GM12878 (cell line): ENCODE measurements around the gene DGLUCY. TPM values are rescaled to one million over a fixed set of nuclear protein-coding genes. Genes with fewer than 3 reads are reported as not detected.

Experiments used
- ATAC-seq: fragments of 200-7000 bp; cut with Tn5 transposase; 3 replicates; pipeline ENCODE4 v1.9.1; 2020; ENCODE audit warnings: mild to moderate bottlenecking, moderate library complexity
- BruUV-seq: library from RNA; stranded (reverse); fragments of 400-500 nt; replicated peaks from 2 replicates; lab custom pipeline; 2021; lab: Mats Ljungman, UMichigan
- CTCF ChIA-PET: fragments of 300-600 bp; sonication (Branson Sonifier 250); formaldehyde crosslinking; extraction: SDS; loops from one replicate; lab custom pipeline; 2021; ENCODE audit warnings: inconsistent platforms; lab: Yijun Ruan, JAX
- POLR2A ChIA-PET: fragments of 350-600 bp; formaldehyde crosslinking; extraction: SDS; loops from one replicate; lab custom pipeline; 2021; ENCODE audit warnings: inconsistent platforms; lab: Charles Lee
- RAD21 ChIA-PET: fragments of 300-600 bp; sonication (Branson Sonifier 250); formaldehyde crosslinking; loops from one replicate; lab custom pipeline; 2023; ENCODE audit warnings: antibody characterized with exemption; ENCODE audit not compliant: unreplicated experiment; lab: Charles Lee
- SMC1A ChIA-PET: fragments of 300-600 bp; sonication (Branson Sonifier 250); formaldehyde crosslinking; loops from one replicate; lab custom pipeline; 2023; ENCODE audit not compliant: unreplicated experiment, uncharacterized antibody; lab: Charles Lee
- DNase-seq: peaks from one replicate; pipeline ENCODE4 v3.0.0-alpha.2; 2011; ENCODE audit warnings: low read depth, low spot score
- FAIRE-seq: peaks from 3 replicates; lab custom pipeline; 2011; peaks lifted over from hg19 to GRCh38; lab: Jason Lieb, UNC
- H2AFZ ChIP-seq: 2 replicates; pipeline ENCODE4 v1.6.0; 2011; ENCODE audit warnings: low read depth, low read length, control low read depth; ENCODE audit not compliant: control insufficient read depth
- H3K27ac ChIP-seq: 2 replicates; pipeline ENCODE4 v1.5.1; 2011; ENCODE audit warnings: control low read depth; ENCODE audit not compliant: control insufficient read depth, insufficient read depth
- H3K27me3 ChIP-seq, 2 experiments: replicated peaks in 1 of 2; 2 replicates each; pipeline versions ENCODE4 v1.6.0 to v1.6.1; 2011; ENCODE audit warnings: low read length in 1 of 2; ENCODE audit not compliant: control insufficient read depth in 2 of 2, insufficient read depth in 2 of 2
- H3K36me3 ChIP-seq, 2 experiments: 2 replicates each; pipeline ENCODE4 v1.5.1; 2011; ENCODE audit warnings: low read length in 1 of 2; ENCODE audit not compliant: control insufficient read depth in 2 of 2, insufficient read depth in 2 of 2
- H3K4me1 ChIP-seq: 2 replicates; pipeline ENCODE4 v1.6.1; 2011; ENCODE audit warnings: mild to moderate bottlenecking, low read length, moderate library complexity, mixed read lengths; ENCODE audit not compliant: control insufficient read depth, insufficient read depth
- H3K4me2 ChIP-seq: 2 replicates; pipeline ENCODE4 v1.6.0; 2011; ENCODE audit warnings: control low read depth; ENCODE audit not compliant: control insufficient read depth, insufficient read depth
- H3K4me3 ChIP-seq: fragments of 200-600 bp; sonication (generic); 2 replicates; pipeline ENCODE4 v1.5.1; 2016
- H3K79me2 ChIP-seq: 2 replicates; pipeline ENCODE4 v1.6.0; 2011; ENCODE audit warnings: low read length; ENCODE audit not compliant: control insufficient read depth, insufficient read depth
- H3K9ac ChIP-seq: 2 replicates; pipeline ENCODE4 v1.8.0; 2011; ENCODE audit warnings: low read length, control low read depth, mixed read lengths; ENCODE audit not compliant: control insufficient read depth, insufficient read depth
- H3K9me3 ChIP-seq: replicated peaks from 3 replicates; pipeline ENCODE4 v1.5.1; 2011; ENCODE audit warnings: mild to moderate bottlenecking, low read length; ENCODE audit not compliant: control insufficient read depth, insufficient read depth
- H4K20me1 ChIP-seq: 2 replicates; pipeline ENCODE4 v1.6.0; 2011; ENCODE audit not compliant: control insufficient read depth, insufficient read depth
- ASH2L ChIP-seq: fragments of 300-600, 200-600 bp; sonication (generic); IDR thresholded peaks from 2 replicates; pipeline ENCODE4 v1.6.1; 2017; ENCODE audit warnings: low read depth, mild to moderate bottlenecking, borderline replicate concordance
- BRCA1 ChIP-seq: IDR thresholded peaks from 2 replicates; pipeline ENCODE4 v1.6.1; 2011; ENCODE audit warnings: low read depth, low read length, improper control_type of control experiment
- FOXK2 ChIP-seq: fragments of 450-650 bp; IDR thresholded peaks from 2 replicates; pipeline ENCODE4 v1.6.1; 2017; ENCODE audit warnings: mild to moderate bottlenecking, moderate library complexity
- HDAC2 ChIP-seq: fragments of 200-600 bp; sonication (generic); IDR thresholded peaks from 2 replicates; pipeline ENCODE4 v1.6.1; 2017
- MTA3 ChIP-seq: IDR thresholded peaks from 2 replicates; pipeline ENCODE4 v1.6.1; 2012; ENCODE audit warnings: low read length, inconsistent platforms, borderline replicate concordance
- RELB ChIP-seq: fragments of 450-650 bp; IDR thresholded peaks from 2 replicates; pipeline ENCODE4 v1.6.1; 2017; ENCODE audit warnings: low read depth, mild to moderate bottlenecking, moderate library complexity
- REST ChIP-seq: IDR thresholded peaks from 2 replicates; pipeline ENCODE4 v1.6.1; 2012; ENCODE audit warnings: mild to moderate bottlenecking, low read depth, low read length
- ZBTB11 ChIP-seq: fragments of 450-650 bp; formaldehyde crosslinking; IDR thresholded peaks from 2 replicates; pipeline ENCODE4 v1.5.0; 2022; ENCODE audit warnings: mild to moderate bottlenecking, missing genetic modification characterization
- ZBTB40 ChIP-seq: fragments of 450-650 bp; IDR thresholded peaks from 2 replicates; pipeline ENCODE4 v1.6.1; 2016; ENCODE audit warnings: mild to moderate bottlenecking, moderate library complexity, borderline replicate concordance
- ZNF384 ChIP-seq: IDR thresholded peaks from 2 replicates; pipeline ENCODE4 v1.6.1; 2012; ENCODE audit warnings: low read depth, mild to moderate bottlenecking, low read length, improper control_type of control experiment, borderline replicate concordance
- WGBS: methylation state at CpG from one replicate; pipeline ENCODE4 v1.1.6; 2016; ENCODE audit warnings: low lambda C conversion rate; ENCODE audit not compliant: insufficient replicate concordance, insufficient coverage; ENCODE audit errors: missing lambda C conversion rate; 5-methylcytosine and 5-hydroxymethylcytosine counted together
- in situ Hi-C: fragments of 300-500 bp; cut with MboI; formaldehyde crosslinking; loops from 9 replicates; pipeline ENCODE4 v1.14.3; 2018; ENCODE audit warnings: mixed read lengths
- intact Hi-C: fragments of 100-400 bp; cut with micrococcal nuclease; formaldehyde crosslinking; loops from one replicate; pipeline ENCODE4 v1.14.2; 2022; ENCODE audit not compliant: unreplicated experiment
- polyA plus RNA-seq, 11 experiments: library from polyadenylated mRNA; depleted of rRNA in 4 of 11; unstranded in 6 of 11; stranded (reverse) in 5 of 11; fragments of >200 nt; fragmentation: Nextera tagmentation in 4 of 11; fragmentation: Illumina TruSeq in 1 of 11; extraction: Ambion mirVana in 4 of 11; extraction: Trizol in 1 of 11; gene quantifications; 1 replicate in 1 of 11; 2 replicates in 10 of 11; pipeline versions ENCODE4 v1.2.1 to v1.2.3, GENCODE V29; 2011 to 2016; ENCODE audit warnings: inconsistent platforms in 2 of 11, missing spikeins in 2 of 11, low read depth in 1 of 11
- total RNA-seq, 4 experiments: library from RNA; depleted of rRNA in 3 of 4; stranded (reverse); fragments of >200 nt in 3 of 4; fragmentation: Illumina TruSeq in 1 of 4; extraction: Trizol in 1 of 4; gene quantifications; 2 replicates each; pipeline versions ENCODE4 v1.2.1 to v1.2.3, GENCODE V29; 2013 to 2021

The DGLUCY gene
- total and polyA plus RNA-seq, 10 of the 15 experiments (the other 5 are each of a cell fraction or from before 2014, with no cell fraction given) = 15.0 to 70.3 (median 55.1) TPM

- intact Hi-C loops (loop anchor here (5.0 kb wide), 2 partner anchors 114 to 184 kb away; no protein-coding TSS in a partner anchor), in situ Hi-C loops (loop anchor here (5.0 kb wide), 1 partner anchor 269 kb away; no protein-coding TSS in a partner anchor)
- Histone ChIP-seq H3K79me2 (no peaks in the 10 kb centered on the region), H2AFZ (no peak overlapping the region), H3K4me1 (no peaks in the 10 kb centered on the region), H4K20me1 (no peaks in the 10 kb centered on the region), H3K27ac (no peak overlapping the region), H3K4me3 (no peak overlapping the region), H3K4me2 (no peak overlapping the region), H3K27me3 (no peaks in the 10 kb centered on the region), H3K9ac (no peak overlapping the region), H3K9me3 (no peaks in the 10 kb centered on the region), H3K36me3 (peaks cover 21 to 25% of the 10 kb centered on the region in 2 experiments)
- CTCF ChIA-PET = interaction anchor here (0.8 to 11.8 kb wide), 5 partner anchors 11 to 281 kb away, joined by 3 to 333 read pairs (median 5); no protein-coding TSS in a partner anchor
- no peak for FAIRE-seq
- 92% methylated on average over 5 of the region's 5 CpGs for WGBS
- no TSS peak for BruUV-seq
- DNase-seq = no peak
- RAD21 ChIA-PET = interaction anchor here (7.8 kb wide), 1 partner anchor 269 kb away, joined by 119 read pairs; no protein-coding TSS in a partner anchor
- SMC1A ChIA-PET = interaction anchor here (0.8 to 8.5 kb wide), 5 partner anchors 14 to 338 kb away, joined by 3 to 183 read pairs (median 4); no protein-coding TSS in a partner anchor
- ATAC-seq = no peak
- POLR2A ChIA-PET = interaction anchor here (0.6 kb wide), 1 partner anchor 119 kb away, joined by 3 read pairs; no protein-coding TSS in a partner anchor
- no peak for TF ChIP-seq ZNF384
- no peak for TF ChIP-seq MTA3
- TF ChIP-seq RELB = no peak
- TF ChIP-seq BRCA1 = no peak
- TF ChIP-seq FOXK2 = no peak
- no peak for TF ChIP-seq ZBTB11
- TF ChIP-seq ASH2L = no peak
- TF ChIP-seq REST = no peak
- TF ChIP-seq HDAC2 = no peak
- no peak for TF ChIP-seq ZBTB40
Measured at GRCh38 chr14:91171291-91171690, 57.4 kb downstream of the DGLUCY start.
